H4 (cell line): ENCODE measurements around the gene NES. TPM values are rescaled to one million over a fixed set of nuclear protein-coding genes. Genes with fewer than 3 reads are reported as not detected.

Experiments used
- DNase-seq: peaks from one replicate; pipeline ENCODE4 v3.0.0-alpha.2; 2015; ENCODE audit warnings: low spot score
- total RNA-seq: library from RNA; depleted of rRNA; stranded (reverse); fragments of >200 nt; shearing (Covaris generic); gene quantifications from 2 replicates; pipeline ENCODE4 v1.2.3, GENCODE V29; 2014; rRNA removed

The NES gene
- total RNA-seq, 1 experiment from 2014 or later, result 0.48 TPM

GRCh38 chr1:156623946-156624813 is 53.0 kb downstream of the NES start:
- no peak for DNase-seq

DNA sequence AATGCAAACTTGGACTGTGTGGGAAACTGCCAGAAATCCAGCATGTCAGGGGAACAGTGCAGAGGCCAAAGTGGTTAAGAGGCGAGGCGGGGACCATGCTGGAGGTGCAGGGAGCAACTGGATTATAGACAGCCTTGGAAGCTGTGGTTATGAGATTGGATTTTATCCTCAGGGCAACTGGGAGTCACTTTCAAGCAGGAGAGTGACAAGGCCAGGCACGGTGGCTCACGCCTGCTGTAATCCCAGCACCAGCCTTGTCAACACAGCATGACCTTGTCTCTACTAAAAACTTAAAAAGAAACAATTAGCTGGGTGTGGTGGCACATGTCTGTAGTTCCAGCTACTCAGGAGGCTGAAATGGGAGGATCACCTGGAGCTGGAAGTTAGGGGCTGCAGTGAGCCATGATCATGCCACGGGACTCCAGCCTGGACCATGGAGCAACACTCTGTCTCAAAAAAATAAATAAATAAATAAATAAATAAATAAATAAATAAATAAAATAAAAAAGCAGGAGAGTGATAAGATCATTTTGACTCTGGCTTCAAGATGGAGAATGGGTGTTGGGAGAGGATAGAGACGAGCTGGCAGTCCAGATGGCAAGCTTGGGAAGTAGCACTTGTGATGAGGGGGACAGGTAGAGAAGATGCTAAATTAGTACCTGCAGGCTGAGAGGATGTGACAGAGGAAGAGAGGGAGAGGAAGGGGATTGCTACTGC is 54.5 kb downstream of the NES start:
- no peak for DNase-seq

GRCh38 chr1:156619582-156619955 is 57.6 kb downstream of the NES start:
- DNase-seq, result no peak

- no peak for DNase-seq
Observed at GRCh38 chr1:156618853-156619581, 58.2 kb downstream of the NES start, which contains the start of gene HAPLN2. TSS of gene HAPLN2 (plus strand) at chr1:156619415. CDS start at chr1:156623491, 4,076 bp downstream.

Other genes with a start within 250 kb of the NES start
- 3.9 and 7.9 TPM in 2 replicates for gene MEF2D, start 176.6 kb downstream of the NES start, total RNA-seq
- gene IQGAP3, start 104.8 kb downstream of the NES start, total RNA-seq, result 9.2 and 12.7 TPM in 2 replicates
- not detected in 2 replicates for gene TTC24, start 97.7 kb downstream of the NES start, total RNA-seq
- gene NAXE, start 85.6 kb downstream of the NES start, total RNA-seq, result 212 and 242 TPM in 2 replicates
- gene GPATCH4, start 75.9 kb downstream of the NES start, total RNA-seq, result 31.8 and 49.3 TPM in 2 replicates
- gene HAPLN2, start 58.0 kb downstream of the NES start, total RNA-seq, result not detected in 2 replicates
- gene BCAN, start 35.3 kb downstream of the NES start, total RNA-seq, result 0.06 TPM in 1 of 2 replicates, not detected in the other
- gene CRABP2, start 28.2 kb upstream of the NES start, total RNA-seq, result 0.95 and 3.8 TPM in 2 replicates
- gene METTL25B, start 51.1 kb upstream of the NES start, total RNA-seq, result 11.6 and 20.0 TPM in 2 replicates
- 22.2 and 27.0 TPM in 2 replicates for gene ISG20L2, start 51.4 kb upstream of the NES start, total RNA-seq
- gene MRPL24, start 63.7 kb upstream of the NES start, total RNA-seq, result 82.2 and 96.3 TPM in 2 replicates
- 168 and 173 TPM in 2 replicates for gene HDGF, start 74.3 kb upstream of the NES start, total RNA-seq
- gene PRCC, start 90.1 kb upstream of the NES start, total RNA-seq, result 22.2 and 36.2 TPM in 2 replicates
- 2.5 TPM in 2 replicates for gene SH2D2A, start 139.4 kb upstream of the NES start, total RNA-seq
- gene INSRR, start 181.7 kb upstream of the NES start, total RNA-seq, result not detected in 2 replicates
- 0.10 TPM in 1 of 2 replicates, not detected in the other for gene NTRK1, start 183.5 kb upstream of the NES start, total RNA-seq
- gene PEAR1, start 216.3 kb upstream of the NES start, total RNA-seq, result not detected in 2 replicates
- gene LRRC71, start 243.2 kb upstream of the NES start, total RNA-seq, result not detected in 2 replicates